HG03095 (cell line): ENCODE measurements around the gene GTF2F2.
"Not testable (repeated sequence)": the region's sequence is repeated elsewhere in the genome, so short reads cannot be mapped to it uniquely, and the experiment has no call there.

Experiments
- ATAC-seq: cut with Tn5 transposase; IDR thresholded peaks from one replicate; pipeline ENCODE4 v1.9.1; 2021; ENCODE audit warnings: moderate library complexity; ENCODE audit not compliant: unreplicated experiment

The GTF2F2 gene

GRCh38 chr13:45298206-45298505 lies 177.8 kb downstream of the GTF2F2 start:
- no peak for ATAC-seq

GRCh38 chr13:45298550-45298949 lies 178.2 kb downstream of the GTF2F2 start:
- ATAC-seq, result not testable (repeated sequence)

- ATAC-seq, result no peak
Observed at GRCh38 chr13:45299194-45299593, 178.9 kb downstream of the GTF2F2 start.

GRCh38 chr13:45300190-45300985 lies 180.1 kb downstream of the GTF2F2 start:
- ATAC-seq, result no peak

- no peak for ATAC-seq
Observed at GRCh38 chr13:45301263-45301662, 181.0 kb downstream of the GTF2F2 start.

DNA sequence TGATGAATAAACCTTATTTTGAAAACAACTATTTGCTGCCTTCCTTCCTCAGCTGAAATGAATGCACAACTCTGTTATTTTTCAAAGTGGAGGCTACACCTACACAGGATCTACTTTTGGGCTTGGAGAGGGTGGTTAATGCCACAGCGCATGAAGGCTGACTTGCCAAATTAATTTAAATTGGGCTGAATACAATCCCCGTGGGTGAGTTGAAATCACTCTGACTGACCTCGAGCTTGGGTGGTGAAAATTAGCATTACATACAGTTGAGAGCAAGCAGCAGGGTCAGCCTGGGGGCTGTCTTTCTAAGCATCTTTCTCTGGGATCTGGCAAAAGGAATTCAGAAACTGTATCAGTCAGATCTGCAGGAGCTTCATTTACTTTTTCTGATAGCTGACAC lies 182.2 kb downstream of the GTF2F2 start:
- ATAC-seq, result no peak

DNA sequence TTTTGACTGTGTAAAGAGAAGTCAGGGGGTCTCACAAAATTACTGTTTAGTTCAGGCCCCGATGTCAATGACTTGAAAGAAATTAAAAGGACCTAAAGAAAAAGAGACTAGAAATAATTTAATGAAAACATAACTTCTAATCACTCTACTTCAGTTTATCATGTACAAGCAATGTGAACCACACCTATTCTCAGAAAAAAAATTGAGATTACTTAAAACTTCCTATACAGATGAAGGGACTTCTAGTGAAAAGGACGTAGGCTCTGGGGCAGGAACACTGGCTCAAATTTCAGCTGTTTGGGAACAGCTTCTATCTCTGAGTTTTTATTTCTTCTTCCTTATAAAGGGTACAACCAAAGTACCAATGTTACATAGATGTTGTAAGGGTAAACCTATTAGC lies 182.7 kb downstream of the GTF2F2 start:
- ATAC-seq, result no peak

- ATAC-seq, result no peak
Observed at GRCh38 chr13:45303866-45304265, 183.6 kb downstream of the GTF2F2 start.

DNA sequence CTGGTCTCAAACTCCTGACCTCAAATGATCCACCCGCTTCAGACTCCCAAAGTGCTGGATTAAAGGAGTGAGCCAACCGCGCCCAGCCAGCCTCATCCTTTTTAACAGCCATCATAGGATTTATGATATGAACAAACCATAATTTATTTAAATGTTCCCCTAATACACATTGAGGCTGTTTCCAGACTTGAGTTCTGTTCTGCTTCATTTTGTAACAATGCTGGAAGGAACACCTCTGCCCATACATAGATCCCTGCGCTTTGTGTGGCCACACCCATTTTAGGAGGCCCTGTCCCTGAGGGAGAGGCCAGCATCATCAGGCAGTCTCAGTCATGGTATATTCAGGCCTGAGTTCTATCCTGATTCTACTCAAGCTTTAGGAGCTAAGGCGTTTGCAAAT lies 184.8 kb downstream of the GTF2F2 start:
- no peak for ATAC-seq

DNA sequence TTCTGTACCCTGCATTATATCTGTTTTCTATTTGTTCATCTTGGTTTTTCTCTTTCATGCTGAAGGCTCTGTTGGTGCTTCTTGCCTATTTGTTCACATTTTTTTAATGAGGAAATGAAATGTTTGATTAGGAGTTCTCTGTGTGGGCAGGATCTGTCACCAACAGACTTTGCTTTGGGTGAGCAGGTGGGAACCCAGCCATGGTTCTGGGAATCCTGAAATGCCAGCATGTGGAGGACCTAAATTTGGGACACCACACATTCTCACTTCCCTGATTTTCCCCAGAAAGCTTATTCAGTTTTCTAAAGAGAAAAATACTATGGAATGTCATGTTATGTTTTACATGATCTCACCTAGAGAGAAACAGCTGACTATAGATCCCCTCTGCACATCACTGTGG lies 186.7 kb downstream of the GTF2F2 start:
- no peak for ATAC-seq

GRCh38 chr13:45310341-45311131 lies 190.2 kb downstream of the GTF2F2 start:
- no peak for ATAC-seq

- no peak for ATAC-seq
Observed at GRCh38 chr13:45314822-45315221, 194.5 kb downstream of the GTF2F2 start.

- ATAC-seq, result no peak
Observed at GRCh38 chr13:45315520-45316167, 195.3 kb downstream of the GTF2F2 start.

GRCh38 chr13:45316338-45316737 lies 196.0 kb downstream of the GTF2F2 start:
- ATAC-seq, result no peak

- ATAC-seq, result no peak
Observed at GRCh38 chr13:45316996-45317395, 196.7 kb downstream of the GTF2F2 start.

- no peak for ATAC-seq
Observed at GRCh38 chr13:45320876-45321629, 200.7 kb downstream of the GTF2F2 start.

- ATAC-seq, result no peak
Observed at GRCh38 chr13:45325806-45326205, 205.5 kb downstream of the GTF2F2 start.

DNA sequence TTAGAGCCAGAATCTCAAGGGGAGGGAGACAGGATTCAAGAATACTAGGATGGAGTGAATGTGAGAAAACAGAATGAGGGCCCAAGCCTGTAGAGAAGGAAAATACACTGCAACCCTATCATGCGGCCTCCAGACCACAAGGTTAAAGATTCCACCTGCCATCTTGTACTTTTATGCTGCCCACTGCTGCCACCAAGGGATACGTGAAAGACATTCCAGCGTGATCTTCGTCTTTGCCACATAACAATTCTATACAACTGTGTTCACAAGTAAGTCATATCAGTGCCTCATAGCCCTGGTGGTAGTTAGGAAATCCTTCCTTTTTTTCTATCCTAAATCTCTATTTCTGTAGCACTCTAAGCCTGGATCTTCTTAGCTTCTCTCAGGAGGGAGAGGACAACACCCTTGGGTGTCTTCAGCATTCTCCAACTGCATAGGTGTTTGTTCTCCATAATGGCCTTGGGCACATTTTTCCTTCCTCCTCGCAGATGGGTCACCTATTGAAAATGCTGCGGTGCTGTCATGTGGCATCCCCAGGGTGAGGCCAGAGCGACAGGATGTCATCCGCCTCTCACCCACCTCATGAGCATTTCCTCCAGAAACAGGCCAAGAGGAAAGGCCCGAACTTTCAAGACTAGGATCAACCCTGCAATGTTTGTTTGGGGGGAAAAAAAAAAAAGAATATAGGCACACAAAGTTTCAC lies 207.1 kb downstream of the GTF2F2 start:
- ATAC-seq, result no peak

GRCh38 chr13:45328661-45329111 lies 208.4 kb downstream of the GTF2F2 start:
- no peak for ATAC-seq

DNA sequence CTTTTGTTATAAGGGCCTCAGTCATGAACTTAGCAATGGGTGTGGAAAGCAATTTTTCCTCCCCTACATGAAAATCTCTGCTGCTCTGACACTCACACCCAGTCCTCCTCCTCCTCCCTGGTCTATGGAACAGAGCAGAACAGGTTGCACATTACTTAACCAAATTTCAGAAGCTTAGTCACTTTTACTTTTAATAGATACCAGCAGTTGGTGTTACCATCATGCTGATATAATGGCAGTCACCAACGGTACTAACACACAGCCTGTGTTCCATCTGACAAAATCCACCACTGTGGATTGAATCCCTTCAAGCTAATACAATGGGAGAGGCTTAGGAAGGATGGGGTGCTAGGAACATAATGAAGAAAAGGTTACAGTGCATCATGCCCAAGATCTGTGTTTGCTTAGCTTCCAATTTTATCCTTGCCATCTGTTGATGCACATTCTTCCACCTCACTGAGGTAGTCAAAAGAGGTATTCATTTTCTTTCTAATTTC lies 210.9 kb downstream of the GTF2F2 start:
- no peak for ATAC-seq
